ENCODE data around the gene ATP5F1D. TPM values are rescaled to one million over a fixed set of nuclear protein-coding genes. Genes with fewer than 3 reads are reported as not detected.

ATP5F1D gene
- total and polyA plus RNA-seq, 2 of the 13 experiments (the other 11 are each of a cell fraction or from before 2014, with no cell fraction given), result 39.4 to 78.7 TPM

- TF ChIP-seq ZNF414 (CRISPR knock-in tag; IDR thresholded peaks at IDR 0.05), result 0 out of 2 replicates have a peak, but pooled peaks have one; percentile 80
- TF ChIP-seq AKAP8 (CRISPR knock-in tag; IDR thresholded peaks at IDR 0.05), result peak; percentile 71; the same call in 1 of the 2 replicates
- TF ChIP-seq KDM5A (IDR thresholded peaks at IDR 0.05; ENCODE audit: borderline replicate concordance, low read length), result no peak
- no peak for TF ChIP-seq GPBP1L1 (CRISPR knock-in tag; IDR thresholded peaks at IDR 0.05)
- TF ChIP-seq SAFB2 (CRISPR knock-in tag; IDR thresholded peaks at IDR 0.05; ENCODE audit: borderline replicate concordance, low read depth), result no peak
- peak; percentile 51; the same call in 1 of the 2 replicates for TF ChIP-seq IRF2 (CRISPR knock-in tag; IDR thresholded peaks at IDR 0.05)
- no peak for TF ChIP-seq SOX6 (IDR thresholded peaks at IDR 0.05)
- TF ChIP-seq SOX6 (CRISPR knock-in tag; IDR thresholded peaks at IDR 0.05), result peak; percentile 73; the same call in 1 of the 2 replicates
- no peak for TF ChIP-seq PRDM15 (CRISPR knock-in tag; IDR thresholded peaks at IDR 0.05)
These were observed 12.0 kb downstream of the ATP5F1D start (continued) for GRCh38 chr19:1253514-1254080.

Data from HepG2 (cell line).